ENCODE results near the gene TRDMT1. TPM values are rescaled to one million over a fixed set of nuclear protein-coding genes. Genes with fewer than 3 reads are reported as not detected.

TRDMT1 gene
- total and polyA plus RNA-seq, 10 donors = 1.6 to 40.0 (median 12.0) TPM

DNA sequence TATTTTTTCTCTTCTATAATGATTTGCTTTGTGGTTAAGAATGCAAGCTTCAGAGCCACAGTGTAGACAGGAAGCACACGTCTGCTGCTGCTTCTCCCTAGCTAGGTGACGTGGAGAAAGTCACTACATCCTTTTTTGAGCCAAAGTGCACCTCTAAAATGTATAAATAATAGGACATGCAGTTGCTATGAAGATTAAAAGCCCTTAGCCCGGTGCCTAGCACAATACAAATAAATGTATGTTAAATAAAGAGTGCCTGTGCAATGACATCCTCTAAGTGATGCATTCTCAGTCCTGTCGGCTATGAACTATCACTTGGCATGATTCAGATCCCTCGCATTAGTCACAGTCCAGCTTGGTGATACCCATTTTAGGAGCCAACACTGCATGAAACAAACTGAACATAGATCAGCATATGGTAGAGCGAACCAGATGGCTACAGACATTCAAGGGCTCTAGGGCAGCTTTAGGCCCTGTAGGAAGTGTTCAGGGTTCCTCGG lies 4.8 kb upstream of the TRDMT1 start:
- Histone ChIP-seq H3K4me3 (no peak overlapping the region), H3K4me1 (peaks cover 0 to 55% (median 21%) of the 10 kb centered on the region in 6 donors), H3K9me3 (no peaks in the 10 kb centered on the region), H3K36me3 (no peaks in the 10 kb centered on the region), H3K27me3 (replicated peaks in 1 of 7) (no peaks in the 10 kb centered on the region), H3K27ac (peak overlapping the region in 3 of 8 donors; percentile 35 to 57 (median 43))
- TF ChIP-seq, protein P1, sequence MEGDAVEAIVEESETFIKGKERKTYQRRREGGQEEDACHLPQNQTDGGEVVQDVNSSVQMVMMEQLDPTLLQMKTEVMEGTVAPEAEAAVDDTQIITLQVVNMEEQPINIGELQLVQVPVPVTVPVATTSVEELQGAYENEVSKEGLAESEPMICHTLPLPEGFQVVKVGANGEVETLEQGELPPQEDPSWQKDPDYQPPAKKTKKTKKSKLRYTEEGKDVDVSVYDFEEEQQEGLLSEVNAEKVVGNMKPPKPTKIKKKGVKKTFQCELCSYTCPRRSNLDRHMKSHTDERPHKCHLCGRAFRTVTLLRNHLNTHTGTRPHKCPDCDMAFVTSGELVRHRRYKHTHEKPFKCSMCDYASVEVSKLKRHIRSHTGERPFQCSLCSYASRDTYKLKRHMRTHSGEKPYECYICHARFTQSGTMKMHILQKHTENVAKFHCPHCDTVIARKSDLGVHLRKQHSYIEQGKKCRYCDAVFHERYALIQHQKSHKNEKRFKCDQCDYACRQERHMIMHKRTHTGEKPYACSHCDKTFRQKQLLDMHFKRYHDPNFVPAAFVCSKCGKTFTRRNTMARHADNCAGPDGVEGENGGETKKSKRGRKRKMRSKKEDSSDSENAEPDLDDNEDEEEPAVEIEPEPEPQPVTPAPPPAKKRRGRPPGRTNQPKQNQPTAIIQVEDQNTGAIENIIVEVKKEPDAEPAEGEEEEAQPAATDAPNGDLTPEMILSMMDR (IDR thresholded peaks at IDR 0.05 in 8 of 11, conservative IDR thresholded peaks at IDR 0.05 in 3 of 11) = no peak
- TF ChIP-seq POLR2AphosphoS5 (IDR thresholded peaks at IDR 0.05) = no peak
- TF ChIP-seq POLR2A (IDR thresholded peaks at IDR 0.05) = no peak
- DNase-seq = no peak
- intact Hi-C loops (cut with DNase I; ENCODE audit: low total_unique reads) = no loop called here
- 49 to 61% (median 55%) methylated on average over 7 of the region's 7 CpGs for WGBS, 5 donors

DNA sequence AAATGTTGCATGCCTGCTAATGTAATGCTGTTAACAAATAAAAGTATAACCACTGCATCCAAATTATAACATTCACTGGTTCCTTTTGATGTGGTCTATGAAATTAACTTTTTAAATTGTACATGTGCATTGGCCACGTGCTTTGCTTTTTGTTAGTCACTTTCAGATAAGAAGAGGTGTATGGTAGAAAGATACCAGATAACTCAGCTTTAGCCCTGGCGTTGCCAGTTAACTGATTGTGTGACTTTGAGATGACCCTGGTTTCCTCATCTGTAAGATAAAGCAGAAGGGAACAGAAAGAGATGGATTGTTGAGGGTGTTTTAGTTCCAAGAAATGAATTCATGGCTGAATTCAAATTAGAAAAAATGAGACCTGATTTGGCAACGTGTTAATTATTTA lies 1.9 kb upstream of the TRDMT1 start:
- Histone ChIP-seq H3K36me3 (no peaks in the 10 kb centered on the region), H3K9me3 (no peaks in the 10 kb centered on the region), H3K4me1 (peaks cover 0 to 64% (median 30%) of the 10 kb centered on the region in 6 donors), H3K27me3 (replicated peaks in 1 of 7) (no peaks in the 10 kb centered on the region), H3K27ac (no peak overlapping the region), H3K4me3 (no peak overlapping the region)
- DNase-seq = no peak
- intact Hi-C loops (cut with DNase I; ENCODE audit: low total_unique reads) = no loop called here
- no peak for TF ChIP-seq POLR2AphosphoS5 (IDR thresholded peaks at IDR 0.05)
- TF ChIP-seq, protein P1 (IDR thresholded peaks at IDR 0.05 in 8 of 11, conservative IDR thresholded peaks at IDR 0.05 in 3 of 11) = no peak
- TF ChIP-seq POLR2A (IDR thresholded peaks at IDR 0.05) = no peak
- WGBS, 5 donors = 43 to 64% (median 48%) methylated on average over 3 of the region's 3 CpGs

DNA sequence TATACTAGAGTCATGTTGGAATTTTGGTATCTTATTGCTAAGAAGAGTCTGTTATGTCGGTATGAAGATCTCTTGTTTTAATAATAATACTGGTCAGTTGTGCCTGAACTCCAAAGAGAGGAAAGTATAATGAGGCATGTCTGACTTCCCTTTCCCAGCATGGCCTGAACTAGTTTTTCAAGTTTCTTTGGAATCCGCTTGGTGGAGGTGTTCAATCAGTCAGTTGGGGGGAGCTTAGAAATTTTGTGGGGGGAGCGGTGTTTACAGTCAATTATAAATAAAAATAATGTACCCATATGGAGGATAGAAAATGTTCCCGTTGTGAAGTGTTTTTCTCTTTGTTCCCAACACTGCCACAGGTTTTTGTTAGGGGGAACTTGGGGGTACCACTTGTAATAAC lies 1.5 kb upstream of the TRDMT1 start:
- no peak overlapping the region for H3K27ac ChIP-seq
- no peaks in the 10 kb centered on the region for H3K27me3 ChIP-seq (replicated peaks in 1 of 7)
- H3K4me3 ChIP-seq = no peak overlapping the region
- H3K36me3 ChIP-seq = no peaks in the 10 kb centered on the region
- H3K4me1 ChIP-seq = peaks cover 0 to 60% (median 30%) of the 10 kb centered on the region in 6 donors
- 96 to 100% (median 97%) methylated on average over 4 of the region's 4 CpGs for WGBS, 5 donors
- intact Hi-C loops (cut with DNase I; ENCODE audit: low total_unique reads) = no loop called here
- H3K9me3 ChIP-seq = no peaks in the 10 kb centered on the region
- no peak for DNase-seq
- TF ChIP-seq, protein P1 (IDR thresholded peaks at IDR 0.05 in 8 of 11, conservative IDR thresholded peaks at IDR 0.05 in 3 of 11) = no peak
- TF ChIP-seq POLR2A (IDR thresholded peaks at IDR 0.05) = no peak
- no peak for TF ChIP-seq POLR2AphosphoS5 (IDR thresholded peaks at IDR 0.05)

DNA sequence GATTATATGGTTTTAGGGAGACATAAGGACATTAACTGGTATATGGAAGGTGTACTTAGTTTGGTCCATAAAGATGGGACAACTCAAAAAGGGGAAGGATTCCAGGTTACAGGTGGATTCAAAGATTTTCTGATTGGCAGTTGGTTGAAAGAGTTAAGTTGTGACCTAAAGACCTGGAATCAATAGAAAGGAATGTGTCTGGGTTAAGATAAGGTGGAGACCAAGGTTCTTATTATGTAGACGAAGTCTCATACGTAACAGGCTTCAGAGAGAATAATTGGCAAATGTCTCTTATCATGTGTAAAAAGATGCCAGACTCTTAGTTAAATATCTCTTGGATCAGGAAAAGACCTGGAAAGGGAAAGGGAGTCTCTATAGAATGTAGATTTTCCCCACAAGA lies 1.0 kb upstream of the TRDMT1 start:
- H3K27me3 ChIP-seq (replicated peaks in 1 of 7) = no peaks in the 10 kb centered on the region
- no peaks in the 10 kb centered on the region for H3K9me3 ChIP-seq
- 93 to 99% (median 97%) methylated on average over 2 of the region's 2 CpGs for whole genome bisulfite sequencing, 5 donors
- TF ChIP-seq, protein P1 (IDR thresholded peaks at IDR 0.05 in 8 of 11, conservative IDR thresholded peaks at IDR 0.05 in 3 of 11) = no peak
- TF ChIP-seq POLR2A (IDR thresholded peaks at IDR 0.05) (no peak), POLR2AphosphoS5 (IDR thresholded peaks at IDR 0.05) (no peak)
- no peaks in the 10 kb centered on the region for H3K36me3 ChIP-seq
- peaks cover 0 to 55% (median 30%) of the 10 kb centered on the region in 6 donors for H3K4me1 ChIP-seq
- peak overlapping the region in 4 of 8 donors; percentile 93 to 98 (median 95) for H3K27ac ChIP-seq
- DNase-seq = no peak
- intact Hi-C loops (cut with DNase I; ENCODE audit: low total_unique reads) = no loop called here
- H3K4me3 ChIP-seq = no peak overlapping the region
